ENCODE data around the gene CENPB.

CENPB gene

DNA sequence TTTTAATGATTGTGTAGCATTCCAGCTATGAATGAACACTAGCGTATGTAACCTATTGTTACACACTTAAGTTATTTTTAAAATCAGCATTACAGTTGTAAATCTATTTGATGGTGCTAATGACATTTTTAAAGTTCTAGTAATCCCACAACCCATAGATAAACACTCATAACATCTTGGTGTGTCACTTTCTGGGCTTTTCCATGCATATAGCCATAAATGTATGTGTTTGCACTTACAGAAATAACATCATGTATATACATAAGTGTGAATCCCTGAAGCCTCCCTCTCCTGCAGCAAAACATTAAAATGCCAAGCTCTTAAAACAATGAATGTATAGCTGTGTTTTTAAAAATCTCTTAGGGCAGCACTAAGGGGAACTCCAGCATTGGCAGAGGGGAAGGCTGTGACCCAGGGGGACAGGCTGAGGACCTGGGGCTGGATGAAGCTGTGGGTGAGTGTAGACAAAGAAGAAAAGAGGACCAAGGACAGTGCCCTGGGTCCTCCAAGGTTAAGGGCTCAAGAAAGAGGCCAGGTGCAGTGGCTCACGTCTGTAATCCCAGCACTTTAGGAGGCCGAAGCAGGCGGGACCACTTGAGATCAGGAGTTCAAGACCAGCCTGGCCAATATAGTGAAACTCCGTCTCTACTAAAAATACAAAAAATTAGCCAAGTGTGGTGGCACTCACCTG is 929 bp upstream of the CENPB start:
- DNase-seq = no peak

DNA sequence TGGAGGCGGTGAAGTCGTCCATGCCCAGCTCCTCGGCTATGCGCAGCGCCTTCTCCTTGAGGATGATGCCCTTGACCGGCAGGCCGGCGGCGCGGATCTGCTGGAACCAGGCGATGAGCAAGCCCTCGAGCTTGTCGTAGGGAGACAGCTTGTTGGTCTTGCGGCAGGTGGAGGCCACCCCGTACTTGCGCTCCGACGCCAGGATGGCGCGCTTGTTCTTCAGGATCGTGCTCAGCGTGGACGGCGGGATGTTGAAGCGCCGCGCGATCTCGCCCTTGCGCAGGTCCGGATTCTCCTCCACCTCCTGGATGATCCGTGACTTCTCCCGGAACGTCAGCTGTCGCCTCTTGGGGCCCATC is 435 bp downstream of the CENPB start:
- peak; percentile 63 for DNase-seq

DNA sequence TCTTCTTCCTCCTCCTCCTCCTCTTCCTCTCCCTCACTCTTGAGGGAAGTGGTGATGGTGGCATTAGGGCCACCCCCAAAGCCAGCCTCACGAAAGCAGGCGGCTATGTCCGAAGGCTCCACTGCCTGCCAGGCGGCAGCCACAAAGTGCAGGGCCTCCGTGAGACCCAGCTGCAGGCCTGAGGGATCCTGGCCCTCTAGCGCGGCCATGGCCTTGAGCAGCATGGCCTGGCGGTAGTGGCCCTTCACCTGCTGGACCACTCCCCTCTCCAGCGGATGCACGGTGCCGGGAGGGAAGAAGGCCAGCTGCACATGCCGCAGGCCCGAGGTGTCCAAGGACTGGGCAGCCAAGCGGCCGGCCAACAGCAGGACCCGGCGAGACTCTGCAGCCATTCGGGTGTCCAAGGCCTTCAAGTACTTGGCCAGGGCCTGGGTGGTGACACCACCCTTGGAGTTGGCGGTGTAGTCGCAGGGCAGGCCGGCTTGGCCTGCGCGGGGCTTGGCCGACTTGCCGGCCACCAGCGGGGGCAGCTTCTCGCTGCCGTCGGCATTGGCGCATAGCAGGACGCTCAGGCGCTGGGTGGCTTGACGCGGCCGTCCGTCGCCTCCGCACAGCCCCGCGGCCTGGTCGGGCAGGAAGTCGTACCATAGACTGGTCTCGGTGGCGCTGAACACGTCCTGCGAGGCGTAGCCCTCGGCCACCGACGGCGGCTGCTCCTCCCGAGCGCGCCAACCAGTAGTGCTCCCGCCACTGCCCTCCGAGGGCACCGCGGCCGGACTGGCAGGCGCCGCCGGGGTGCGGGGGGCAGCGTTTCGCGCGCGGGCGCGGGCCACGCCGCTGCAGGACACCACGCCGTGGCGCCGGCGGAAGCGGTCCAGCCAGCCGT is 1.1 kb downstream of the CENPB start:
- no peak for DNase-seq

DNA sequence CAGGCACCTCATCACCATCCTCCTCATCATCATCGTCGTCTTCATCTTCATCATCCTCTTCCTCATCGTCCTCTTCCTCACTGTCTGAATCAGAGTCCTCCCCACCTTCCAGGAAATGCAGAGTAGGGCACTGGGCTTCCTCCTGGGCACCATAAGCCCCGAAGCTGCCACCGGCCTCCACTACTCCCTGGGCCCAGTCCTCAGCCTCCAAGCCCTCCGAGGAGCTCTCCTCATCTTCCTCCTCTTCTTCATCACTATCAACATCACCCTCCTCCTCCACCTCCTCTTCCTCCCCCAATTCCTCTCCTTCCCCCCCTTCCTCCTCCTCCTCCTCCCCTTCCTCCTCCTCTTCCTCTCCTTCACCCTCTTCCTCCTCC is 1.7 kb downstream of the CENPB start:
- DNase-seq = no peak

DNA sequence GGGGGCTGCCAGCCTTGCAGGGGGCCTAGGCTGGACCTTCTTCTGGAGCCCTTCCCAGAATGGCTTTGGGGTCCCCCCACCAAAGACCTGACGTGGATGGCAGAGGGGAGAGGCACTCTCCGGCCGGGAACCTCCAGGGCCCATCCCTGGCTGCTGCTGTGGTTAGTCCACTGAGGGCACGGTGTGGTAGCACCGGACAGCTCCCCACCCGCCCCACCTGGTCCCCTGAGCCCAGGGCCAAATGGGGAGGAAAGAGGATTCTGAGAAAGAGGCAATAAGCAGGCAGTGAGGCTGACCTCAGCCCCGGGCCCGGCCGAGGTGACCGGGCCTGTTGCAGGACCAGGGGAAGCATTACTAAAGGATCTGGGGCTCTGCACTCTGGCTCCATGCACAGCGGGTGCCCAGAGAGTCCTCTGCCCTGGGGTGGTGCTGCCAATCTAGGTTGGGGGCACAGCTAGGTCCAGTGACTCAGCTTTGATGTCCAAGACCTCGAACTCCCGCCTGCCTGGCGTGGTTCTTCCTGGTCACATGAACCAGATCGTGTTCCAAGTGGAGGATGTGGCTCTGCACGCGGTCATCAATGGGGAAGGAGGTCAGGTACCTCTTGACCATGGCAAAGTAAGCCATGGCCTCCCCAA is 2.2 kb downstream of the CENPB start:
- DNase-seq = no peak

- no peak for DNase-seq
Observed at GRCh38 chr20:3783511-3784195, 2.9 kb downstream of the CENPB start.

GRCh38 chr20:3783068-3783489 is 3.5 kb downstream of the CENPB start:
- no peak for DNase-seq

DNA sequence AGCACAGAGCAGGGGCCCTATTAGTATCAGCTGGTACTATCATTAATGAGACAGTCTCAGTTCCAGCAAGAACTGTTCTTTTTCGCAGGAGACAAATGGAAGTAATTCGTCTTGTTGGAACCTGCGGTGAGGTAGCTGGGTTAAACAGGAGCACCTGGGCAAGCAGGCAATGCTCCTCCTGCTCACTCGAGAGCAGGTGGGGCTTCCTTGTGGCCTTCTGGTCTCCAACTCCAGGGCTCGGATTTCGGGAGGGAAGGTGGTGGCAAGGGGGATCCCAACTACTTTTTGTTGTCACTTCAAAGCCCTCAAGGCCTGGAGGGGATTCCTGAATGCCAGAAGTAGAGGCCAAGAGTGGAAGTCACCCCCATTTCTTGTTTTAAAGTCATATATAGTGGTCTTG is 3.9 kb downstream of the CENPB start:
- no peak for DNase-seq

DNA sequence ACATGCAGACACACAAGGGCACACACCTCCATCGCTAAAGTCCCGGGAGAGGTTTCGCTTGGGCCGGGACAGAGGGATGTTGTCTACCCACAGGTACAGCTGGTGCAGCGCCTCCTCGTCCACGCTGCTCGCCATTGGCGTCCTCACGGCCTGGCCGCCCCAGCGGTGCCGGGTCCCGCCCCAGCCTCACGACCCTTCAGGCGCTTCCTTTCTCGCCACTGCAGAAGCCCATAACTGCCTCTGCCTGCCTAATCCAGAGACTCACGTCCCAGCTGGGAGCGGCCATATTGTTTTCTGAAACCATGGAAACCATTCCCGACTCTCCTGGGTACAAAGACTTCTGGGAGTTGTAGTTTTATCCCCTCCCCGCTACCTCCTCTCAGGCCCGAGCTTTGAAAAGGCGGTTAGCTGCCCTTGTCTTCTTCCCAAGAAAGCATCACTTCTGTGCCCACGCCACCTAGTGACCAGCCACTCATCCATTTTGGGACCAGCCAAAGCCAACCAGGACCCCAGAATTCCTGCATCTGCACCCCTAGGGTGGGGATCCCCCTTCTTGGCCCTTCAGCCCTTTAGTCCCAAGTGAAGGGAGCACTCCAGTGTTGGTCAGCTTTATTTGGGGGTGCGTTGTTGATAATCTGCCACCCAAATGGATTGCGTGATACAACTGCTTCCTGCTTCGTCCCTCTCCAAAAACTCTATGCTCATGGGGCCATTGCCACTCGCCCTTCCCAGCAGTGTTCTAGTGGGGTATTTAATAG is 5.2 kb downstream of the CENPB start, which contains the start of gene SPEF1:
TSS of gene SPEF1 (minus strand) at position 296 of the 758 bp plus-strand sequence. CDS start at position 135, 161 bp downstream.
- DNase-seq = peak; percentile 64

GRCh38 chr20:3778976-3779375 is 7.6 kb downstream of the CENPB start:
- no peak for DNase-seq

- peak; percentile 77 for DNase-seq
Observed at GRCh38 chr20:3777716-3778629, 8.6 kb downstream of the CENPB start.

DNA sequence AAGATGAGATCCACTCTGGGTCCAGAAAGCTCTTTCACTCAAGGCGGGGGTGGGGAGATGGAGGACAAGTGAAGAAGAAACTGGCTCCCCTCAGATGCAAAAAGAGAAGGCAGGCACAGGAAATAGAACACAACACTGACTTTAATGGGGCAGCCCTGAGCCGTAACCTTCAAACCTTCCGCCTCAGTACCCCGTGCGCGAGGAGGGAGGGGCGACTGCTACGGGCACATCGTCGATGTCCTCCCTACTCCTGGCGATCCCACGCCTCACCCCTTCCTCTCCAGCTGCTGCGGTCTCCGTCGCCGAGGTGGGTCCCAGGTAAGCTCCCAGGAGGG is 9.2 kb downstream of the CENPB start:
- peak; percentile 47 for DNase-seq

- DNase-seq = no peak
Observed at GRCh38 chr20:3775457-3776108, 11.0 kb downstream of the CENPB start.

DNA sequence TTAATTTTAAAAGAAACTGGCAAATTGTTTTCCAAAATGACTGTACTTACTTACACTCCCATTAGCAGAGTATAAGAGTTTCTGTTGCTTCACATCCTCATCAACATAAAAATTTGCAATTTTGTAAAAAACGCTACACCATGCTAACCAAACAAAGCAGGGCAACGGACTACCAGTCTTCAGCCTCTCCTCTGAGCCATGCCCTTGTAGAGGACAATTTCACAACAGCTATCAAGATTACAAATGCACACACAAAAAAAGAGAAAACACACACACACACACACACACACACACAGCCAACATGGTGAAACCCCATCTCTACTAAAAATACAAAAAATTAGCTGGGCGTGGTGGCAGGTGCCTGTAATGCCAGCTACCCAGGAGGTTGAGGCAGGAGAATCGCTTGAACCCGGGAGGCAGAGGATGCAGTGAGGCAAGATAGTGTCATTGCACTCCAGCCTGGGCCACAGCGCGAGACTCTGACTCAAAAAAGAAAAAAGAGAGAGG is 14.9 kb downstream of the CENPB start:
- DNase-seq = no peak

- DNase-seq = peak; percentile 86
Observed at GRCh38 chr20:3768342-3769130, 18.0 kb downstream of the CENPB start.

- peak; percentile 99 for DNase-seq
Observed at GRCh38 chr20:3767427-3768341, 18.9 kb downstream of the CENPB start, which contains the start of gene ADISSP. ADISSP (minus strand) TSS chr20:3767753; CDS start chr20:3760100, 7,653 bp downstream.

GRCh38 chr20:3767110-3767426 is 19.5 kb downstream of the CENPB start:
- peak; percentile 36 for DNase-seq

- no peak for DNase-seq
Observed at GRCh38 chr20:3766422-3767109, 20.0 kb downstream of the CENPB start.

Data from stimulated activated CD4-positive, alpha-beta T cell treated with anti-CD3 and anti-CD28 coated beads, Interleukin-15, amount 100 ng/mL, for 24 hours (primary cell).